ES-I3 (cell line): ENCODE results near the gene KATNA1.
A peak's percentile ranks its signal among the peaks of the same experiment; 100 is the strongest.
"Not testable (repeated sequence)": the region's sequence is repeated elsewhere in the genome, so short reads cannot be mapped to it uniquely, and the experiment has no call there.

ENCODE experiments used
- H3K36me3 ChIP-seq: 2 replicates; pipeline ENCODE4 v1.6.1; 2013; ENCODE audit warnings: mild to moderate bottlenecking, low read length, control low read depth, moderate library complexity; ENCODE audit not compliant: insufficient read depth
- H3K4me1 ChIP-seq: 2 replicates; pipeline ENCODE4 v1.6.1; 2013; ENCODE audit warnings: mild to moderate bottlenecking, control low read depth, low read length; ENCODE audit not compliant: insufficient read depth
- H3K9ac ChIP-seq: 2 replicates; pipeline ENCODE4 v1.6.1; 2013; ENCODE audit warnings: low read depth, mild to moderate bottlenecking, low read length, moderate library complexity
- H3K9me3 ChIP-seq: 2 replicates; pipeline ENCODE4 v1.6.1; 2013; ENCODE audit warnings: mild to moderate bottlenecking, low read length, moderate library complexity; ENCODE audit not compliant: control insufficient read depth, insufficient read depth

KATNA1 gene

DNA sequence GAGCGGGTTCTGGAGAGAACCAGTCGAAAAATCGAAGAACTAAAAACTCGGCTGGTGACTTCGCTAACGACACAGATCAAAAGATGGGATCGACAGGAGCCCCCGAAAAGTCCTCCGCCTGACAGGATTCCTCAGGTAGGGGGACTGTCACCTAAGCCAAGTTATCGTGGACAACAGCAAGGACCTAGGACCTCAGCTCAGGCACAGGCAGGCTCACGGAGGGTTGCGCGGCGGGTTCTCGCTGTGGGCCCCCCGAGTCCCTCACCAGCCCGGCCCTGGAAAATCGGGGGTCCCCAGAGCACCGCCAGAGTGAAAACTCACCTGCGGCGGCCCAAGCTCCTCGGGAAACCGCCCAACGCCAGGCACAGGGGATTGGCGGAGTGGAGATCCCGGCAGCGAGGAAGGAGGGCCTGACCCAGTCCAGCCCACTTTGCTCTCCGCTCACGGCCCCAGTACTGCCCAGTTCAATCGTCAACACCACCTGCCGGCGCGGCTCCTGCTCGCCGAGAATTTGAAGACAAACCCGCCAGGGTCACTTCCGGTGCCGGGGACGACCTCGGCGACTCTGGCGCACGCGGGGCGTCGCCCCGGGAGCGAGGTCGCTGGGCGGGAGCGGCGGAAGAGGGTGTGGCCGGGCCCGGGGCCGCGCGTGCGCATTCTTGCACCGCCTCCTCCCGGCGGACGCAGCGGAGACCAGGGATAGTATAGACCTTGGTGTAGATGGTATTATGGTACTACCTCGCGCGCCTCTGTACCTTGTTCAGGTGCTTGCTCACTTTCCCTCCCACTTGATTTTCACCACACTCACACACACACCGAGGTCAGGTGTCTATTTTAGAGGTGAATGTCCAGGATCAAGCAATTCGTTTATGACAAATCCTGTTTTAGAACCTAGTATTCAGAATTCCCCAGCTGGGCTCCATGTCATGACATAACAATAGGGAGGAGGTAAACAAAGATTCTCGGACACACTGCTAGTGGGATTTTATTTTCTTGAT, at the start of gene KATNA1:
Gene KATNA1 (minus strand): TSS at position 567 of the 998 bp plus-strand sequence. CDS start 10,167 bp downstream, outside the sequence.
- Histone ChIP-seq H3K36me3 (no peaks in the 10 kb centered on the region), H3K9me3 (no peaks in the 10 kb centered on the region), H3K4me1 (no peaks in the 10 kb centered on the region), H3K9ac (peak within 1 kb of the TSS; percentile 71)

DNA sequence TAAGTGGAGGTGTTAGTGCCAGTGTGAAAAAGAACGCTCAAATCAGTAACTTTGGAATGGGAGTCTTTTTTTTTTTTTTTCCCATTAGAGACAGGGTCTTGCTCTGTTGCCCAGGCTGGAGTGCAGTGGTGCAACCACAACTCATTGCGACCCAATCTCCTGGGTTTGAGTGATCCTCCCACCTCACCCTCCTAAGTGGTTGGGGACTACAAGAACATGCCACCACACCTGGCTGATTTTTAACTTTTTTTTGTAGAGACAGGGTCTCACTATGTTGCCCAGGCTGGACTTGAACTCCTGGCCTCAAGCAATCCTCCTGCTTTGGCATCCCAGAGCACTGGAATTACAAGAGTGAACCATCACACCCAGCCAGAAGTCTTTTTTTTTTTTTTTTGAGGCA, 49.7 kb upstream of the KATNA1 start:
- Histone ChIP-seq H3K9ac (no peak overlapping the region), H3K4me1 (peaks cover 10% of the 10 kb centered on the region; the same call in 1 of the 2 replicates), H3K36me3 (peaks cover 6% of the 10 kb centered on the region), H3K9me3 (no peaks in the 10 kb centered on the region)

DNA sequence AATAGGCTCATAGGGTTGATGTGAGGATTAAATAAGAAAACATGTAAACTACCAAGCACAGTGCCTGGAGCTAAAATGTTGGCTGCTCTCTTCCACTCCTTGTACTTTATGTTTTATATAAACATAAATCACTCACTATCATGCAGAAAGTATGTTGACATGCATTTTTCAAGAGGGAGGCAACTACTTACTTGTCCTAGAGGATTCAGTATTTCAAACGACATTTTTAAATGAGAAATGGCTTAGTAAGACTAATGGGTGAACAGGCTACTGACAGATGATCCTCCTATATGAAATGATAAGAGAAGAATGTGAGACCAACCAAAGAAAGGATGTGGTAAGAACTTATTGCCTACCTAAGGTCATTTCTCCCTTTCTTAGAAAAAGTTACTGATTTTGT, 48.4 kb upstream of the KATNA1 start:
- no peak overlapping the region for H3K9ac ChIP-seq

DNA sequence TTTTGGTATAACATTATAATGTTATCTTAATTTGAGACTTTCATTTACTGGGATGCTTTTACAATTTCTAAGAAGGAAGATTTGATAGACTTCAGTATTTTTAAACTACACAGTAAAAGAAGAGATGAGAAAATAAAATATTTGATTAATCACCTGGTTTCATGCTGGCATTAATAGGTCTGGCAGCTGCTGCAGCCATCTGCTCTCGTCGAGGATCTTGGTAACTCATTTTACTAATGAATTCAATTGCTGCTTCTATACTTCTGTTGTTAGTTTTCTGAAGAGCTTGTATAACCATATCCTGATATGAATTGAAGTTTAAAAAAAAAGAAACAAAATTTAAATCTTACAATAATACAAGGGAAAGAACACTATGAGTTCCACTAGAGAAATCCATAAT, 46.4 kb upstream of the KATNA1 start:
- Histone ChIP-seq H3K36me3 (peaks cover 10% of the 10 kb centered on the region), H3K4me1 (no peaks in the 10 kb centered on the region), H3K9me3 (no peaks in the 10 kb centered on the region), H3K9ac (no peak overlapping the region)

More for the DNA sequence above, 48.4 kb upstream of the KATNA1 start:
- Histone ChIP-seq H3K9me3 (no peaks in the 10 kb centered on the region), H3K36me3 (peaks cover 6% of the 10 kb centered on the region), H3K4me1 (peaks cover 4% of the 10 kb centered on the region; the same call in 1 of the 2 replicates)

DNA sequence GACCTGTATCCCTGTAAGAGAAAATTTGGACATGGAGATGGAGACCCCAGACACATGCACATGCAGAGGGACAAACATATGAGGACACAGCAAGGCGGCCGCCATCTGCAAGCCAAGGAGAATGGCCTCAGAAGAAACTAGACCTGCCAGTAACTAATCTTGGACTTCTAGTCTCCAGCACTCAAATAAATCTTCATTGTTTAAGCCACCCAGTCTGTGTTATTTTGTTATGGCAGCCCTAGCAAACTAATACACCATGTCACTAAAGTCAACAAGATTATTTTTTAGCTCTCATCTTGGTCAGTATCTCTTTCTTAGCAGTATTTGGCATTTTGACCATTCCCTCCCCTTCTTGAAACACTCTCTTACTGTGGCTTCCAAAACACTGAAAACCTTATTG, 42.7 kb upstream of the KATNA1 start:
- Histone ChIP-seq H3K4me1 (no peaks in the 10 kb centered on the region), H3K9ac (no peak overlapping the region), H3K9me3 (no peaks in the 10 kb centered on the region), H3K36me3 (peaks cover 4% of the 10 kb centered on the region)

DNA sequence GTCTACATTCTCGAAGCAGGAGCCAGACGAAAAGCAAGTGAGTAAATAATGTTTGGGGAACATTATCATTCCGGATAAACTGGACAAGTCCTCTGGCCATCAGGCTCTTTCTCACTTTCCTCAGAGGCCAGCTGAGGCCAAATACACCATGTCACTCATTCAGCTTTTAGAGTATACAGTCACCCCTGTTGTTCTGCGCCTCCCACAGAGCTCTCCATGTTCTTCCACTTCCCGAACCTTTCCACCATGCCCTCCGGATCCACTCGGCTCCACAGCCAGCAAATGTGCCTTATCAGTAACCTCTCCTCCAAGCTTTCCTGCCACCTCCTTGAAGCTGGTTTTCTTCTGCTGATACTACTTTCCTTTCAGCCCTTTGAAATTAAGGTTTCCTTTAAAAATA, 37.7 kb upstream of the KATNA1 start:
- Histone ChIP-seq H3K36me3 (peaks cover 2% of the 10 kb centered on the region), H3K9me3 (no peaks in the 10 kb centered on the region), H3K9ac (no peak overlapping the region), H3K4me1 (no peaks in the 10 kb centered on the region)

DNA sequence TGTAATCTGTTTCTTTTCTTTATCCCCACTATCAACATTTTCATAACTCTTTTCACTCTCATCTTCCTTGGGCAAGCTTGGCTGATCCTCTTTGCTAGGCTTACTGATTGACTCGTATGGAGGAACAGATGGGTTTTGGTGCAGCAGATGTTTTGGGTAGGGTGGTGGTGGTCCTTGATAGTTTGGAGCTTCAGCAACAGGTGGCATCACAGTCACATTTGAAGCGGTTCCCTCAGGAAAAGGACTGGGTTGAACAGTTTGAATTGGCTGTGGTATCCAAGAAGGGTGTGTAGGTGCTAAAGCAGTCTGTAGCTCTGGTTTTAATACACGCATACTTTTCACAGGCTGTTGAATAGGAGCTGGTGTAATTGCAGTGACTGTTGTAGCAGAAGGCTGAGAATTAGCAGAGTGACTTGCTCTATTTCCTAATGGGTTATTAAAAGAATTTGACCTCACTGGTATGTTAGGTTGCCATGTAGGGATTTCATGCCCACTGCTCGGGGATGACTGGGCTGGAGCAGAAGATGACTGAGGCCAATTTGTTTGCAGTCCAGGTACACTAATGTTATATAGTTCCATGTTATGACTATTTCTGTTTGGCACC, 34.8 kb upstream of the KATNA1 start:
- no peaks in the 10 kb centered on the region for H3K4me1 ChIP-seq
- H3K9me3 ChIP-seq = no peaks in the 10 kb centered on the region
- peaks cover 5% of the 10 kb centered on the region for H3K36me3 ChIP-seq
- H3K9ac ChIP-seq = no peak overlapping the region

DNA sequence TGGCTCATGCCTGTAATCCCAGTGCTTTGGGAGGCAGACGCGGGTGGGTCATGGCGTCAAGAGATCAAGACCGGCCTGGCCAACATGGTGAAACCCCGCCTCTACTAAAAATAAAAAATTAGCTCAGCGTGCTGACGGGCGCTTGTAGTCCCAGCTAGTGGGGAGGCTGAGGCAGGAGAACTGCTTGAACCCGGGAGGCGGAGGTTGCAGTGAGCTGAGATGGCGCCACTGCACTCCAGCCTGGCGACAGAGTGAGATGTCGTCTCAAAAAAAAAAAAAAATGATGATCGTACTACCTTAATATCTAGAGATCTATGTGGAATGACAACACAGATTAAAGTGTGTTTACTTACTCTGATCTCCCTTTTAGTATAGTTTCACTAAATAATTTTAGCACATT, 33.3 kb upstream of the KATNA1 start:
- not testable (repeated sequence) for H3K9me3 ChIP-seq, H3K36me3 ChIP-seq, H3K4me1 ChIP-seq, H3K9ac ChIP-seq

DNA sequence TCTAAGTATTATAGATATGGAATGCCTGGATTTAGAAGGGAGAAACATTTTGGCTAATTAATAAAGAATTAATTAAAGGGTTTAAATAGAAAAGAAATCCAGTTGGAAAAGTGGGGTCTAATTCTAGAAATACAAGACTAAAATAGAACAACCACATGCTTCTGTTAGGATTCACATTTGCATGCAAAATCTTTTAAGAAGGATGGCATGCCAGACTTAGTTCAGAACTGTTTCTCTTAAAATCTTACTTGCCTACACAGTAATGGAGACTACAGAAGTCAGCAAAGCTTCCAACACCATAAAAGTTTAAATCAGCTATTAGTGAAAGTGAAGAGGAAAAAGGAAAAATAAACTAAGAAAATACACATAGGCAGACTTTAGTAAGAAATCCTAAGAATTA, 32.7 kb upstream of the KATNA1 start:
- Histone ChIP-seq H3K9me3 (no peaks in the 10 kb centered on the region), H3K4me1 (no peaks in the 10 kb centered on the region), H3K9ac (no peak overlapping the region), H3K36me3 (peaks cover 10% of the 10 kb centered on the region)

DNA sequence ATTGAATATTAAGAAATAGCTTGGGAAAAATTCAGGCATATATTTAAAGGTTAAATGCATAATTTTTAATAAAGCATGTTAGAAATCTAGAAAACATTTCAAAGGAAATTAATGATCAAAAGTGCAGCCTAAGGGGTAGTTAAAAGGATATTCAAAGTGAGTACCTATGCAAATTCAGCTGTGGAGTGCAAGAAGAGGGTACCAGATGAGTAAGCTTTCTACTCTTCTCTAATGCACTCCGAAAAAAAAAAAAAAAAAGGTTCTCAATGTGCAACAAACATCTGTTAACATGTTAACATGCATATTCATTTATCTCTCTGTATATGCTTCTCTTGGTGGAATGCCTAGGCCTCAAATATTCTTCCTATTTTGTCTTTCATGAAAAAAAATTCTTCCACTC, 32.0 kb upstream of the KATNA1 start:
- no peak overlapping the region for H3K9ac ChIP-seq
- no peaks in the 10 kb centered on the region for H3K9me3 ChIP-seq
- H3K4me1 ChIP-seq = no peaks in the 10 kb centered on the region
- peaks cover 17% of the 10 kb centered on the region for H3K36me3 ChIP-seq

DNA sequence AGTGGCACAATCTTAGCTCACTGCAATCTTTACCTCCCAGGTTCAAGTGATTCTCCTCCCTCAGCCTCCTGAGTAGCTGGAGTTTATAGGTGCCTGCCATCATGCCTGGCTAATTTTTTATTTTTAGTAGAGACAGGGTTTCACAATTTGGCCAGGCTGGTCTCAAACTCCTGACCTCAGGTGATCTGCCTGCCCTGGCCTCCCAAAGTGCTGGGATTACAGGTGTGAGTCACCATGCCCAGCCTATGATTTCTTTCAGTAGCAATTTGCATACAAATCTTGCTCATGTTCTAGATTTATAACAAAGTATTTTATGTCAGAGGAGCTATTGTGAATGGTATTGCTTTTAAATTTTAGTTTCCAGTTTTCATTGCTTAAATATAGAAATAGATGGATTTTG, 23.8 kb upstream of the KATNA1 start:
- peaks cover 19% of the 10 kb centered on the region for H3K36me3 ChIP-seq
- not testable (repeated sequence) for H3K9ac ChIP-seq, H3K9me3 ChIP-seq, H3K4me1 ChIP-seq

DNA sequence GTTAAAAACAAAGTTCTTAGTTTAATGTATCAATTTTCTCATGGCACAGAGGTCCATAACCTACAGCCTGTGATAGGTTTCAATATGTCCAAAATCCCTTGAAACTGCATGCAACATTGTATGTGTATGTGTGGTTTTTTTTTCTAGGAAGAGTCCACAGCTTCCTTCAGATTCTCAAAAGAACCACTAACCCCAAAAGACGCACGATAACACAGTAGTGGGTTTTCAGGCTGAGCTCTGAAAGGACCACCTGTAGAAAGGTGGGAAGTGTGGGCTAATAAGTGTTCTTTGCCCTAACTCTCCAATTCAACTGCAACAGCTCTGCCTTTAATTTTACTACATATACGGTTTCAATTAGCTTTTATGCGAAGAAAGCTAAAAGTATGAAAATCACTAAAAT, 11.5 kb upstream of the KATNA1 start:
- Histone ChIP-seq H3K36me3 (peaks cover 3% of the 10 kb centered on the region; the same call in 1 of the 2 replicates), H3K9ac (no peak overlapping the region), H3K4me1 (no peaks in the 10 kb centered on the region), H3K9me3 (no peaks in the 10 kb centered on the region)

DNA sequence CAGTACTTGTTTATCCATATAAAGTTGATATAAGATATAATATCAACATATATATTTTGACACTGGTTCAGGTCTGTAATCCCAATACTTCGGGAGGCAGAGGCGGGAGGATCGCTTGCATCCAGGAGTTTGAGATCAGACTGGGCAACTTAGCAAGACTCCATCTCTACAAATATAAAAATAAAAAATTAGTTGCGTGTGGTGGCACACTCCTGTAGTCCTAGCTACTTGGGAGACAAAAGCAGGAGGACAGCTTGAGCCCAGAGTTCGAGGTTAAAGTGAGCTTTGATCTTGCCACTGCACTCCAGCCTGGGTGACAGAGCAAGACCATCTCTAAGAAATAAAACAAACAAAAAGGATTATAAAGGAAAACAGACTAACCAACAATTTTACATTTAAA, 8.9 kb upstream of the KATNA1 start:
- no peaks in the 10 kb centered on the region for H3K4me1 ChIP-seq
- peaks cover under 1% of the 10 kb centered on the region; the same call in 1 of the 2 replicates for H3K36me3 ChIP-seq
- H3K9me3 ChIP-seq = no peaks in the 10 kb centered on the region
- H3K9ac ChIP-seq = no peak overlapping the region

DNA sequence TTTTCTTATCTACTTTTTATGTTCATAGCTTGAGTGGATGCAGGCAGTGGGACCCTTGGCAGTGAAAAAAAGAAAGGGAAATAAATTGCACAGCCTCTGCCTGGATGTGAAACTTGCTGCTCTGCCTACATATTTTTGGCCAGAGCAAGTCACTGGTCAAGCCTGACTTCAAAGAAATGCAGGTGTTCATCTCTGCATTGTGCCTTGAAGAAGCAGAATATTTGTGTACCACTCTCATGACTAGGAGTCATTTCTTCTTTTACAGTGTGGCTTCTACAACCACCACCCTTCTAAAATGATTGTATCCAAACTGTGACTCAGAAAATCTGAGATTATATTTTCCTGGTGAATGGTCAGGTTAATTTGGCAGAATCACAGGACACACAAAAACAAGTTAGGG, 2.5 kb upstream of the KATNA1 start:
- Histone ChIP-seq H3K36me3 (no peaks in the 10 kb centered on the region), H3K4me1 (no peaks in the 10 kb centered on the region), H3K9me3 (no peaks in the 10 kb centered on the region), H3K9ac (no peak overlapping the region)

DNA sequence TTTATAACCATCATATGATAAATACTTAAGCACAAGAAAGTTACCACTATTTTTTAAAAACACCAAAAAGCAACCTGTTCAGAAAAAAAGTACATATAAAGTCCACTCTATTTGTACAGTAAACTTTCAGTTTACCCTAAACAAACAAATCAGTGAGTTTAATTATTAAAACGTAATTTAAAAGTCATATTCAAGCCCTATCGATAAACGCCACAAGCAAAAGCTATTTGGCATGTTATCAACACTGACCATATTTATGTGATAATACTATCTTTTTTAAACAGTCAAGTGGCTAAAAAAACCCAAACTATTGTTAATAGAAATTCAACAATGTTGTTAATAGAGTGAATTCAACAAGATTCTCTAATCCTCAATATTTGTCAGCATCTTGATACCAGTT, 1.9 kb downstream of the KATNA1 start:
- Histone ChIP-seq H3K36me3 (no peaks in the 10 kb centered on the region), H3K9ac (peak overlapping the region; percentile 71), H3K4me1 (no peaks in the 10 kb centered on the region), H3K9me3 (no peaks in the 10 kb centered on the region)
